ENCODE data around the gene HK3. TPM values are rescaled to one million over a fixed set of nuclear protein-coding genes. Genes with fewer than 3 reads are reported as not detected.
A peak's percentile ranks its signal among the peaks of the same experiment; 100 is the strongest.

HK3 gene
- total RNA-seq, 1 experiment from 2014 or later: 0.17 TPM

- no peaks in the 10 kb centered on the region for H3K9me3 Mint-ChIP-seq
- no peak overlapping the region for H3K4me3 Mint-ChIP-seq
- ATAC-seq: no peak
- DNase-seq (ENCODE audit: low spot score): no peak
- ChIA-PET CTCF (no interaction called here), POLR2A (no interaction called here)
- H3K36me3 Mint-ChIP-seq: no peaks in the 10 kb centered on the region
- H3K27ac Mint-ChIP-seq: peak overlapping the region; percentile 51; the same call in 1 of the 2 replicates
- peaks cover 23% of the 10 kb centered on the region for H3K4me1 Mint-ChIP-seq
- H3K27me3 Mint-ChIP-seq (ENCODE audit: low read depth): no peaks in the 10 kb centered on the region; the same call in 1 of the 2 replicates
- no peak for TF ChIP-seq ATF2 (CRISPR knock-in tag; IDR thresholded peaks at IDR 0.05; ENCODE audit: borderline replicate concordance, low read depth)
- TF ChIP-seq ZNF219 (CRISPR knock-in tag; IDR thresholded peaks at IDR 0.05; ENCODE audit: borderline replicate concordance): no peak
- TF ChIP-seq PRDM15 (CRISPR knock-in tag; IDR thresholded peaks at IDR 0.05): no peak
- no peak for TF ChIP-seq HMGXB4 (CRISPR knock-in tag; IDR thresholded peaks at IDR 0.05)
- no peak for TF ChIP-seq ZNF425 (CRISPR knock-in tag; conservative IDR thresholded peaks at IDR 0.05)
- TF ChIP-seq ERG (CRISPR knock-in tag; IDR thresholded peaks at IDR 0.05): no peak
- TF ChIP-seq MYBL2 (CRISPR knock-in tag; IDR thresholded peaks at IDR 0.05): no peak
- no peak for TF ChIP-seq PRRX2 (CRISPR knock-in tag; IDR thresholded peaks at IDR 0.05)
- TF ChIP-seq JUN (CRISPR knock-in tag; IDR thresholded peaks at IDR 0.05): no peak
- no peak for TF ChIP-seq NFYB (CRISPR knock-in tag; conservative IDR thresholded peaks at IDR 0.05; ENCODE audit: low read depth)
- TF ChIP-seq ZNF232 (CRISPR knock-in tag; IDR thresholded peaks at IDR 0.05): no peak
- TF ChIP-seq ZMAT4 (CRISPR knock-in tag; IDR thresholded peaks at IDR 0.05): no peak
- TF ChIP-seq ZNF416 (CRISPR knock-in tag; IDR thresholded peaks at IDR 0.05): no peak
- TF ChIP-seq NR1H2 (CRISPR knock-in tag; IDR thresholded peaks at IDR 0.05): no peak
Measured at GRCh38 chr5:176868731-176869130, 30.4 kb downstream of the HK3 start.

GRCh38 chr5:176868126-176868525 lies 31.0 kb downstream of the HK3 start:
- CTCF ChIA-PET: interaction anchor here (1.4 to 2.9 kb wide), 3 partner anchors 55 to 207 kb away, joined by 4 to 30 read pairs (median 7); no protein-coding TSS in a partner anchor
- Mint-ChIP-seq H3K4me3 (no peak overlapping the region), H3K27ac (no peak overlapping the region)
- TF ChIP-seq ATF2 (CRISPR knock-in tag; IDR thresholded peaks at IDR 0.05; ENCODE audit: borderline replicate concordance, low read depth): no peak
- TF ChIP-seq ERG (CRISPR knock-in tag; IDR thresholded peaks at IDR 0.05): no peak
- no peak for TF ChIP-seq ZMAT4 (CRISPR knock-in tag; IDR thresholded peaks at IDR 0.05)

More at GRCh38 chr5:176868126-176868525, 31.0 kb downstream of the HK3 start:
- DNase-seq (ENCODE audit: low spot score): no peak
- H3K9me3 Mint-ChIP-seq: no peaks in the 10 kb centered on the region
- no peaks in the 10 kb centered on the region for H3K36me3 Mint-ChIP-seq
- peaks cover 27% of the 10 kb centered on the region for H3K4me1 Mint-ChIP-seq
- no peaks in the 10 kb centered on the region; the same call in 1 of the 2 replicates for H3K27me3 Mint-ChIP-seq (ENCODE audit: low read depth)
- no peak for ATAC-seq
- POLR2A ChIA-PET: no interaction called here

Measured in WTC11 (cell line).